Measurements from ENCODE around the gene CYTH4.

CYTH4 gene

DNA sequence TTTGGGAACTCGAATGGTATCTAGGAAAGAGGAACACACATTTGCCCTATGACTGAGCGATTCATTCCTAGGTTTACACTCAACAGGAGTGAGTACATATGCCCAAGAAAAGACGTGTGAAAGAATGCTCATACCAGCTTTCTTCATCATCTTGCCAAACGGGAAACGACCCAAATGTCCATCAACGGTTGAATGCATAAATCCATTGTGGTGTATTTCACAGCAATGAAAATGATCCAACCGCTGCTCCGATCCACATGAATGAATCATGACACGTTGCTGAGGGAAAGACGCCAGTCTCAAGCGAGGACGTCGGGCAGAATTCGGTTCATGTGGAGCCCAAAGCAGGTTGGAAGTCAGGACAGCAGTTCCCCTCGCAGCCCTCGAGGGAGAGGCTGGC is 71.5 kb downstream of the CYTH4 start:
- no peak for DNase-seq

DNA sequence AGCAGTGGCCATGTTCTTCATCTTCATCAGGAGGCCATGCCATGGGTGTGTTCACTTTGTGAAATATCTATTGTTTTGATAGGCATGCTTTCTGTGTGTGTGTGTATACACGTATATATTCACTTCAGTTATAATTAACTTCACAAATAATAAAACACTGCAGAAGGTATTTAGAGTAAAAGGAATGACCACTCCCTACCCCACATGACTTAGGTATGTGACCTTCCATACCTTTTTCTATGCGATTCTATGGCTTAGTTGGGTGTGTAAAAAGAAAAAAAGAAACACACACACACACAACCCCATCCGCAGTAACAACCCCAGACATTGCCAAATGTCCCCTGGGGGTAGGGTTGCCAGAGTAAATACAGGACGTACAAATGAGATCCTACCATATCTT is 72.0 kb downstream of the CYTH4 start:
- no peak for DNase-seq

DNA sequence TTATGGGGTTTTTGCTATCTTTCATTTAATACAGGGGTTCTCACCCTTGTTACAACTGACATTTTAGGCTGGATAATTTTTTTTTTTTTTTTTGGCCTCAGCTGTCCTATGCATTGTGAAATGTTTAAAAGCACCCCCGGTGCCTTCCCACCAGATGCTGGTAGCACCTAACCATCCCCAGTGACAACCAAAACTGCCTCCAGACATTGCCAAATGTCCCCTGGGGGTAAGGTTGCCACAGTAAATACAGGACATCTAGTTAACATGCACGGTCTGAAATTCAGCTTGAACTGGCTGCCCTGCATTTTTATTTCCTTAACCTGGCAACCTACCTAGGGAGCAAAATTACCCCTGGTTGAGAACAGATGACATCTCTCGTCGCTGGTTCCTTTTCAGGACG is 72.4 kb downstream of the CYTH4 start:
- no peak for DNase-seq

DNA sequence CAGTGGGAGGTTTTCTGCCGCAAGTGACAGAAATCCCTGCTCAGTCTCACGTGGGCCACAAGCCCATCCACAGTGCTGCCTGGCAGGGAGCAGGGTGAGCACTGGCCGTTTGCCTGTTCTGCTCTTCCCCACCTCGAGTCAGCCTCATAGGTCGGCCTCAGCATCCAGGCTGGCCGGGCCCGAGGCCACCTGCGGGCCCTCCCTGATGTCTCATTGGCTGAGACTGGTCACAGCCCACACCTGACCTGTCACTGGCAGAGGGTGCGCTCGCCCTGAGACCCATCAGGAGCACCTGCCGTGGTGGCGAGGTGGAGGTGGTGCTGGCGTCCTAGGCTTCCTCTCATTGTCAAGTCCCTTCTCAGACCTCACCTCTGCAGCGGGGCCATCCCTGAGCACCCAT is 72.9 kb downstream of the CYTH4 start:
- no peak for DNase-seq

DNA sequence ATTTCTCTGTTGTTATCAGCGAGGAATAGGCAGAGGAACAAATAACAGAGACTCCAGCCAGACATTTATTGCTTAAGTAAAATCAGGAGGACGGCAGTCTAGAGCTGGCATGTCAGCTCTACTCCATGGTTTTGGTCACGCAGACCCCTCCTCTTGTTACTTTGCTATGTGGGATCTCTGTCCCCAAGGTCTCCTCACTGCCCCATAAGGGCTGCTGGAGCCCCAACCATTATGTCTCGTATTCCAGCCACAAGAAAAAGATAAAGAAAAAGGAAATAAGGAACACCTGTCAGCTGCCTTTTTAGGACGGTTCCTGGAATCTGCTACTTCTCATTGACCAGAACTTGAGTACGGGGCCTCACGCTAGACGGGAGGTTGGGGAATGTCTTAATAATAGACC is 74.6 kb downstream of the CYTH4 start:
- no peak for DNase-seq

DNA sequence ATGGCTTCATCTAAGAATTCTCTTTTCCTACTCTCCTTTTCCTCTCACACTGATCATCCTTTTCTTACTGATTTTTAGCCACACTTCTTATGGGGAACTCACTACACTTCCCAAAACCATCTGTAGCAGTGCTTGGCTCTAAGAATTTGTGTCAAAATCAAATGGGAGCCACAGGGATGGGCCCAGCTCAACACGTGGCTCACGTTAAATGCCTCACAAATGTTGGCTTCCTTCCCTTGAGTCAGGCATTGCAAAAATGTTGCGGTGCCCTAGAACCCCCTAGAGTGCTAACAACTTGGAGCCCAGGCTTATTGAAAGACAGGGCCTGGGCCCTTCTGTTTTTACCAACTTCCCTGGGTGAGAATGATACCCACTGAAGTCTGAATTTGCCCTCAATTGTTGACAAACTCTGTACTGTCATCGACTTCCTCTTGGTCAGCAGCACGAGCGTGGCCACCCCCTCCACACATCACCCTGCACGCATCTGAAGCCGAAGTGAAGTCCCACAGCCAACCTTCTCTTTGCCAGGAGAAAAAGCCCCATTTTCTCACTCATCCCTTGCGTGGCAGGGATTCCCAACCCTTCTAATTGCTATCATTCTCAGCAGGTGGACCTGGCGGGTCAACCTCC is 75.3 kb downstream of the CYTH4 start:
- no peak for DNase-seq

DNA sequence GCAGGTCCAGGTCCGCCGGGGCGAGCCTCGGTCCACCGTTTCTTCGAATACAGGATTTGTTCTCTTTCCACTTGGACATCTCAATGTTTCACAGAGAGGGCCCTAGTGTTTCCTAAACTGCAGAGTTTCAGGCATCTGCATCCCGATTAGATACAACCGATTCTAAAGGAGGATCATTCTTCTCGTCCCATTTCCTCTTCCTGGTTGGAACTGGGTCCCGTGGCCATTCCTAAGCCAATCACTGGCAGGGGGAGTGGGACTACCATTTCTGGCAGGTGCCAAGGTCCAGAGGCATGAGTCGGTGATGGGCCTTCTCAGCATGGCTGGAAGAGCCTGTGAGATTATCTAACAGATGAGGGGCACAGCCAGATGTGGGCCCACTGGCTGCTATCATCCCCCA is 76.1 kb downstream of the CYTH4 start:
- DNase-seq = no peak

DNA sequence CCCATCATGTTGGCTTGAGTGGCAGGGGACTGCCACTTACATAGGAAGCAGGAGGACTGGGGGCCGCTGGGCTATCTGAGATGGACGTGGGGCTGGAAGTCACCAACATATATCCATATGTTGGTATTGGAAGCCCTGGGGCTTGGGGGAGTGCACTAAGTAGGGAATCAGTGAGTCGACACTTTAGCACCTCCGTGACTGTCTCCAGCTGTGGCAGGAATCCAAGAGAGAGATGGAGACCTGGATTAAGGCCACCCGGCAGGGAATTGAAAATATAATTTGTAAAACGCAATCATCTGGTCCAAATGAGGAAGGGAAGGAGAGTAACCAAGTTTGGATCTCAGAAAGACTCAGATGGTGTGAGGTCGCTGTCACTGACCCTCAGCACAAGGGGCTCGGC is 76.6 kb downstream of the CYTH4 start:
- no peak for DNase-seq

DNA sequence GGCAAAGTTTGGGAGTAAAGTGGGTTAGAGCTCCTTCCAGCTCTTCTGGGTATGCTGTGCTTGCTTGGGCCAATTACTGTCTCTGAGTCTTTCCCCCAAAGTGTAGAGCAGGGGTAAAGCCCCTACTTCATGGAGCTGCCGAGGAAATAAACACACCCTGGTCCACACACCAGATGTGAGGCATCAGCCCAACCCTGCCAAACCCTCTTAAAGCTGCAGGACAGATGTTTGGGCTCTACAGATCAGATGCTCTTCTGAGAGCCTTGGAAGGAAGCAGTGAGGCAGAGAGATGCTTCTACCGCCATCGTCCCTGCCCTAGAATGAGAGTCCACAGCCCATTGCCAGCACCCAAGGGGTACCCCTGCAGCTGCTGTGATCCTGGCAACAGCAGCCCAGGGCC is 80.3 kb downstream of the CYTH4 start:
- DNase-seq = no peak

DNA sequence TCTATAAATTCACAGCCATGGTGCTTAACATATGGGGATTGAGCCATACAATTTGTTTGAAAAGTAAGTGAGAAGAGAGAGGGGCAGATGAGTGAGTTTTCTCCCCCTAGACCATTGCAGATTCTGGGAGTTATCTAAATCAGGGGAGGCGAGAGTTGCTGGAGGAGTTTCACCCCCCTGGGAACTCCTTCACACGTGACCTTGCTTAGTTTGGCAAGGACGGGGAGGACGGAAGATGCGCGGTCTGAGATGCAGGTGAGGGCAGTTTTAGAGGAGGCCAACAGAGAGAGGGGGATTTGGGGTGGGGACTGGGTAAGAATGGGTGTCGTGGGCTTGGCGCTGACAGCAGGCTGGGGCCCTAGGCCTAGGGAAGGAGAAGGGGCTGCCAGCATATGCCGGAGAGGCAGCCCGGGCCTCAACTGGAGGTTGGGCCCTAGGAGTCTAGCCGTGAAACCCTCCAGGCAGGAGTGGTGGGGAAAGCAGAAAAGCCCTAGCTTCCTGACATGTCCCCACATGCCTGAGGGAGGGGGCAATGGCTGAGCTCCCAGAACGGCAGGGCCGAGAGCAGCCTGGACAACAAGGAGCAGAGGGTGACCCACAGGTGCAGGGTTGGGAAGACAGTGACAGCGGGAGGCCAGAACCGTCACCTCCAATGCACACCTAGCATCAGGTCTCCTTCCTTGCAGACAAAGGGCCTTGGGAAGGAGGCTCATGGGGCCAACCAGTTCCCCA is 81.1 kb downstream of the CYTH4 start:
- no peak for DNase-seq
